ENCODE data around the gene ECI1. TPM values are rescaled to one million over a fixed set of nuclear protein-coding genes. Genes with fewer than 3 reads are reported as not detected.
"Not testable (repeated sequence)": the region's sequence is repeated elsewhere in the genome, so short reads cannot be mapped to it uniquely, and the experiment has no call there.

The ECI1 gene
- polyA plus RNA-seq, 4 donors: 86.1 to 246 (median 166) TPM

- peaks cover 0 to 6% of the 10 kb centered on the region in 2 donors for H3K9me3 ChIP-seq (ENCODE audit: control insufficient read depth in 2 of 2, insufficient read depth in 1 of 2, low read depth in 1 of 2, low read length in 1 of 2)
- no peak for FAIRE-seq
These were observed 45.4 kb downstream of the ECI1 start for GRCh38 chr16:2205967-2206313.

GRCh38 chr16:2205104-2205966, 46.1 kb downstream of the ECI1 start, which contains the start of gene MLST8:
Gene MLST8, plus strand, starts transcription at chr16:2205454. Its CDS starts 632 bp downstream, at chr16:2206086.
- H3K36me3 ChIP-seq (ENCODE audit: control insufficient read depth in 3 of 3, insufficient read depth in 2 of 3, low read depth in 1 of 3, low read length in 3 of 3): peaks cover 0 to 40% (median 2%) of the 10 kb centered on the region in 3 donors
- H3K9me3 ChIP-seq (ENCODE audit: control insufficient read depth in 2 of 2, insufficient read depth in 1 of 2, low read depth in 1 of 2, low read length in 1 of 2): peaks cover 0 to 10% of the 10 kb centered on the region in 2 donors
- H3K27ac ChIP-seq (ENCODE audit: low read depth in 1 of 3, low read length in 2 of 3): peak within 1 kb of the TSS; percentile 86 to 97 (median 96)
- H3K4me3 ChIP-seq (ENCODE audit: low read depth in 1 of 3, low read length in 3 of 3): peak within 1 kb of the TSS; percentile 71 to 90 (median 84)
- DNase-seq: peak; percentile 85 to 97
- no peak for FAIRE-seq
- 0 to 1% (median 1%) methylated on average over 67 to 93 of the region's 93 CpGs for WGBS, 3 donors
- peaks cover 0 to 7% (median under 1%) of the 10 kb centered on the region in 3 donors for H3K27me3 ChIP-seq (ENCODE audit: control insufficient read depth in 3 of 3, insufficient read depth in 3 of 3, low read length in 3 of 3)
- peaks cover 0 to 8% (median 2%) of the 10 kb centered on the region in 3 donors for H3K4me1 ChIP-seq (ENCODE audit: control insufficient read depth in 3 of 3, insufficient read depth in 2 of 3, low read depth in 1 of 3, low read length in 2 of 3)

More at GRCh38 chr16:2205967-2206313, 45.4 kb downstream of the ECI1 start:
- peaks cover 0 to 46% (median 2%) of the 10 kb centered on the region in 3 donors for H3K36me3 ChIP-seq (ENCODE audit: control insufficient read depth in 3 of 3, insufficient read depth in 2 of 3, low read depth in 1 of 3, low read length in 3 of 3)
- DNase-seq: no peak
- H3K4me1 ChIP-seq (ENCODE audit: control insufficient read depth in 3 of 3, insufficient read depth in 2 of 3, low read depth in 1 of 3, low read length in 2 of 3): peaks cover 0 to 8% (median 2%) of the 10 kb centered on the region in 3 donors
- H3K27ac ChIP-seq (ENCODE audit: low read depth in 1 of 3, low read length in 2 of 3): peak overlapping the region; percentile 34 to 97 (median 96)
- WGBS, 3 donors: 5 to 10% (median 8%) methylated on average over 11 to 16 of the region's 16 CpGs
- H3K27me3 ChIP-seq (ENCODE audit: control insufficient read depth in 3 of 3, insufficient read depth in 3 of 3, low read length in 3 of 3): peaks cover 0 to 3% (median 0%) of the 10 kb centered on the region in 3 donors
- H3K4me3 ChIP-seq (ENCODE audit: low read depth in 1 of 3, low read length in 3 of 3): peak overlapping the region; percentile 71 to 90 (median 84)

GRCh38 chr16:2204416-2205103, 46.8 kb downstream of the ECI1 start:
- Histone ChIP-seq H3K4me3 (ENCODE audit: low read depth in 1 of 3, low read length in 3 of 3) (peak overlapping the region; percentile 71 to 90 (median 84)), H3K27me3 (ENCODE audit: control insufficient read depth in 3 of 3, insufficient read depth in 3 of 3, low read length in 3 of 3) (peaks cover 2 to 15% (median 2%) of the 10 kb centered on the region in 3 donors), H3K36me3 (ENCODE audit: control insufficient read depth in 3 of 3, insufficient read depth in 2 of 3, low read depth in 1 of 3, low read length in 3 of 3) (peaks cover 0 to 32% (median 2%) of the 10 kb centered on the region in 3 donors), H3K4me1 (ENCODE audit: control insufficient read depth in 3 of 3, insufficient read depth in 2 of 3, low read depth in 1 of 3, low read length in 2 of 3) (peaks cover 0 to 8% (median 2%) of the 10 kb centered on the region in 3 donors), H3K27ac (ENCODE audit: low read depth in 1 of 3, low read length in 2 of 3) (peak overlapping the region in 1 of 3 donors; percentile 97), H3K9me3 (ENCODE audit: control insufficient read depth in 2 of 2, insufficient read depth in 1 of 2, low read depth in 1 of 2, low read length in 1 of 2) (peaks cover 0 to 11% of the 10 kb centered on the region in 2 donors)
- DNase-seq (no peak), FAIRE-seq (no peak)
- 80 to 85% (median 80%) methylated on average over 13 of the region's 13 CpGs for WGBS, 3 donors

GRCh38 chr16:2203119-2203688, 48.2 kb downstream of the ECI1 start:
- not testable (repeated sequence) for DNase-seq; FAIRE-seq; H3K4me1 ChIP-seq (ENCODE audit: control insufficient read depth in 3 of 3, insufficient read depth in 2 of 3, low read depth in 1 of 3, low read length in 2 of 3); H3K27ac ChIP-seq (ENCODE audit: low read depth in 1 of 3, low read length in 2 of 3); H3K4me3 ChIP-seq (ENCODE audit: low read depth in 1 of 3, low read length in 3 of 3)
- peaks cover 0 to 11% of the 10 kb centered on the region in 2 donors for H3K9me3 ChIP-seq (ENCODE audit: control insufficient read depth in 2 of 2, insufficient read depth in 1 of 2, low read depth in 1 of 2, low read length in 1 of 2)
- 93 to 99% (median 93%) methylated on average over 8 of the region's 8 CpGs for WGBS, 3 donors
- peaks cover 0 to 19% (median 2%) of the 10 kb centered on the region in 3 donors for H3K36me3 ChIP-seq (ENCODE audit: control insufficient read depth in 3 of 3, insufficient read depth in 2 of 3, low read depth in 1 of 3, low read length in 3 of 3)
- H3K27me3 ChIP-seq (ENCODE audit: control insufficient read depth in 3 of 3, insufficient read depth in 3 of 3, low read length in 3 of 3): peaks cover 2 to 27% (median 5%) of the 10 kb centered on the region in 3 donors

- H3K4me3 ChIP-seq (ENCODE audit: low read depth in 1 of 3, low read length in 3 of 3): no peak overlapping the region
- FAIRE-seq (no peak), DNase-seq (no peak)
- peaks cover 0 to 8% (median 2%) of the 10 kb centered on the region in 3 donors for H3K4me1 ChIP-seq (ENCODE audit: control insufficient read depth in 3 of 3, insufficient read depth in 2 of 3, low read depth in 1 of 3, low read length in 2 of 3)
- H3K27ac ChIP-seq (ENCODE audit: low read depth in 1 of 3, low read length in 2 of 3): no peak overlapping the region
- 84 to 87% (median 84%) methylated on average over 6 of the region's 6 CpGs for WGBS, 3 donors
- H3K9me3 ChIP-seq (ENCODE audit: control insufficient read depth in 2 of 2, insufficient read depth in 1 of 2, low read depth in 1 of 2, low read length in 1 of 2): peaks cover 0 to 11% of the 10 kb centered on the region in 2 donors
- no peaks in the 10 kb centered on the region for H3K36me3 ChIP-seq (ENCODE audit: control insufficient read depth in 3 of 3, insufficient read depth in 2 of 3, low read depth in 1 of 3, low read length in 3 of 3)
- peaks cover 16 to 48% (median 18%) of the 10 kb centered on the region in 3 donors for H3K27me3 ChIP-seq (ENCODE audit: control insufficient read depth in 3 of 3, insufficient read depth in 3 of 3, low read length in 3 of 3)
These were observed 51.1 kb downstream of the ECI1 start for GRCh38 chr16:2200313-2200712.

GRCh38 chr16:2199621-2200139, 51.7 kb downstream of the ECI1 start:
- H3K9me3 ChIP-seq (ENCODE audit: control insufficient read depth in 2 of 2, insufficient read depth in 1 of 2, low read depth in 1 of 2, low read length in 1 of 2): peaks cover 0 to 11% of the 10 kb centered on the region in 2 donors
- H3K4me1 ChIP-seq (ENCODE audit: control insufficient read depth in 3 of 3, insufficient read depth in 2 of 3, low read depth in 1 of 3, low read length in 2 of 3): peaks cover 0 to 11% (median under 1%) of the 10 kb centered on the region in 3 donors
- no peak overlapping the region for H3K4me3 ChIP-seq (ENCODE audit: low read depth in 1 of 3, low read length in 3 of 3)
- DNase-seq: no peak
- no peak overlapping the region for H3K27ac ChIP-seq (ENCODE audit: low read depth in 1 of 3, low read length in 2 of 3)
- H3K36me3 ChIP-seq (ENCODE audit: control insufficient read depth in 3 of 3, insufficient read depth in 2 of 3, low read depth in 1 of 3, low read length in 3 of 3): no peaks in the 10 kb centered on the region
- WGBS, 3 donors: 60 to 69% (median 64%) methylated on average over 14 of the region's 14 CpGs
- FAIRE-seq: no peak
- peaks cover 16 to 54% (median 24%) of the 10 kb centered on the region in 3 donors for H3K27me3 ChIP-seq (ENCODE audit: control insufficient read depth in 3 of 3, insufficient read depth in 3 of 3, low read length in 3 of 3)

GRCh38 chr16:2199095-2199494, 52.3 kb downstream of the ECI1 start:
- Histone ChIP-seq H3K4me1 (ENCODE audit: control insufficient read depth in 3 of 3, insufficient read depth in 2 of 3, low read depth in 1 of 3, low read length in 2 of 3) (peaks cover 0 to 9% (median 0%) of the 10 kb centered on the region in 3 donors), H3K27me3 (ENCODE audit: control insufficient read depth in 3 of 3, insufficient read depth in 3 of 3, low read length in 3 of 3) (peaks cover 16 to 60% (median 26%) of the 10 kb centered on the region in 3 donors), H3K9me3 (ENCODE audit: control insufficient read depth in 2 of 2, insufficient read depth in 1 of 2, low read depth in 1 of 2, low read length in 1 of 2) (peaks cover 0 to 11% of the 10 kb centered on the region in 2 donors), H3K4me3 (ENCODE audit: low read depth in 1 of 3, low read length in 3 of 3) (no peak overlapping the region), H3K36me3 (ENCODE audit: control insufficient read depth in 3 of 3, insufficient read depth in 2 of 3, low read depth in 1 of 3, low read length in 3 of 3) (no peaks in the 10 kb centered on the region), H3K27ac (ENCODE audit: low read depth in 1 of 3, low read length in 2 of 3) (no peak overlapping the region)
- FAIRE-seq: no peak
- DNase-seq: no peak
- 69 to 75% (median 73%) methylated on average over 5 of the region's 5 CpGs for WGBS, 3 donors
